OCI-LY3 (cell line): ENCODE measurements around the gene SFRP5.

Source experiments
- EZH2phosphoT487 ChIP-seq: fragments of 200-600 bp; shearing (Covaris generic); IDR thresholded peaks from 2 replicates; pipeline ENCODE4 v1.6.1; 2018; ENCODE audit warnings: antibody characterized with exemption, mixed run types, low read depth
- TF ChIP-seq, protein P1 (sequence below): fragments of 200-600, 300-600 bp; sonication (generic); IDR thresholded peaks from 2 replicates; pipeline ENCODE4 v1.5.1; 2014; ENCODE audit warnings: antibody characterized with exemption, low read length, low read depth

GRCh38 chr10:97757471-97757870 lies 14.3 kb downstream of the SFRP5 start:
- TF ChIP-seq, protein P1, sequence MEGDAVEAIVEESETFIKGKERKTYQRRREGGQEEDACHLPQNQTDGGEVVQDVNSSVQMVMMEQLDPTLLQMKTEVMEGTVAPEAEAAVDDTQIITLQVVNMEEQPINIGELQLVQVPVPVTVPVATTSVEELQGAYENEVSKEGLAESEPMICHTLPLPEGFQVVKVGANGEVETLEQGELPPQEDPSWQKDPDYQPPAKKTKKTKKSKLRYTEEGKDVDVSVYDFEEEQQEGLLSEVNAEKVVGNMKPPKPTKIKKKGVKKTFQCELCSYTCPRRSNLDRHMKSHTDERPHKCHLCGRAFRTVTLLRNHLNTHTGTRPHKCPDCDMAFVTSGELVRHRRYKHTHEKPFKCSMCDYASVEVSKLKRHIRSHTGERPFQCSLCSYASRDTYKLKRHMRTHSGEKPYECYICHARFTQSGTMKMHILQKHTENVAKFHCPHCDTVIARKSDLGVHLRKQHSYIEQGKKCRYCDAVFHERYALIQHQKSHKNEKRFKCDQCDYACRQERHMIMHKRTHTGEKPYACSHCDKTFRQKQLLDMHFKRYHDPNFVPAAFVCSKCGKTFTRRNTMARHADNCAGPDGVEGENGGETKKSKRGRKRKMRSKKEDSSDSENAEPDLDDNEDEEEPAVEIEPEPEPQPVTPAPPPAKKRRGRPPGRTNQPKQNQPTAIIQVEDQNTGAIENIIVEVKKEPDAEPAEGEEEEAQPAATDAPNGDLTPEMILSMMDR: no peak
- no peak for TF ChIP-seq EZH2phosphoT487
